SK-N-SH (cell line): ENCODE measurements around the gene LHPP. TPM values are rescaled to one million over a fixed set of nuclear protein-coding genes. Genes with fewer than 3 reads are reported as not detected.

Source experiments
- CTCF ChIA-PET: fragments of 300-600, 350-600 bp; formaldehyde crosslinking; extraction: SDS; loops from one replicate; lab custom pipeline; 2021; lab: Yijun Ruan, JAX
- POLR2A ChIA-PET: fragments of 350-600 bp; sonication (Branson Sonifier 250); formaldehyde crosslinking; extraction: SDS; loops from one replicate; lab custom pipeline; 2020; ENCODE audit warnings: antibody characterized with exemption, inconsistent platforms; lab: Yijun Ruan, JAX
- DNase-seq: peaks from one replicate; pipeline ENCODE4 v3.0.0; 2012
- H2AFZ ChIP-seq: fragments of 200-600 bp; sonication (generic); 2 replicates; pipeline ENCODE4 v1.8.1; 2016; ENCODE audit warnings: antibody characterized with exemption, mild to moderate bottlenecking, low read depth
- H3F3A ChIP-seq: fragments of 200-600 bp; sonication (generic); replicated peaks from 2 replicates; pipeline ENCODE3; 2016; ENCODE audit warnings: antibody characterized with exemption, mild to moderate bottlenecking; ENCODE audit not compliant: insufficient read depth
- H3K27ac ChIP-seq, 2 experiments: fragments of 200-500 bp in 1 of 2; fragments of 200-600 bp in 1 of 2; sonication (Bioruptor generic) in 1 of 2; sonication (generic), shearing (Covaris generic) in 1 of 2; 2 replicates each; pipeline versions ENCODE4 v1.5.1 to v1.6.1; 2014 to 2016; ENCODE audit warnings: low read depth in 2 of 2, inconsistent platforms in 1 of 2, low read length in 1 of 2, mild to moderate bottlenecking in 1 of 2, mixed read lengths in 1 of 2
- H3K27me3 ChIP-seq: fragments of 200-600 bp; sonication (generic), shearing (Covaris generic); 2 replicates; pipeline ENCODE4 v1.6.1; 2016; ENCODE audit warnings: mixed run types; ENCODE audit not compliant: insufficient read depth
- H3K36me3 ChIP-seq, 2 experiments: fragments of 200-500 bp in 1 of 2; fragments of 200-600 bp in 1 of 2; sonication (Bioruptor generic) in 1 of 2; sonication (generic) in 1 of 2; replicated peaks in 1 of 2; 2 replicates each; pipeline versions ENCODE3 to v1.5.1; 2014 to 2016; ENCODE audit warnings: low read length in 1 of 2, mild to moderate bottlenecking in 1 of 2; ENCODE audit not compliant: insufficient read depth in 2 of 2, control insufficient read depth in 1 of 2
- H3K4me1 ChIP-seq, 2 experiments: fragments of 200-500 bp in 1 of 2; fragments of 200-600 bp in 1 of 2; sonication (Bioruptor generic) in 1 of 2; sonication (generic), shearing (Covaris generic) in 1 of 2; 2 replicates each; pipeline versions ENCODE4 v1.5.1 to v1.6.1; 2014 to 2016; ENCODE audit warnings: low read depth in 1 of 2, low read length in 1 of 2, mixed run types in 1 of 2; ENCODE audit not compliant: insufficient read depth in 2 of 2, control insufficient read depth in 1 of 2
- H3K4me2 ChIP-seq: fragments of 200-600 bp; sonication (generic), shearing (Covaris generic); 2 replicates; pipeline ENCODE4 v1.6.1; 2017; ENCODE audit warnings: mixed run types
- H3K4me3 ChIP-seq, 2 experiments: fragments of 200-500 bp in 1 of 2; fragments of 200-600 bp in 1 of 2; sonication (Bioruptor generic) in 1 of 2; sonication (generic), shearing (Covaris generic) in 1 of 2; 2 replicates each; pipeline versions ENCODE4 v1.5.1 to v1.8.1; 2014 to 2016; ENCODE audit warnings: low read depth in 2 of 2, inconsistent platforms in 1 of 2, low read length in 1 of 2, mild to moderate bottlenecking in 1 of 2, mixed read lengths in 1 of 2, moderate library complexity in 1 of 2
- H3K79me2 ChIP-seq: fragments of 200-600 bp; sonication (generic); 2 replicates; pipeline ENCODE4 v1.8.1; 2017; ENCODE audit warnings: mild to moderate bottlenecking; ENCODE audit not compliant: insufficient read depth
- H3K9ac ChIP-seq: fragments of 200-600 bp; sonication (generic); 2 replicates; pipeline ENCODE4 v1.6.1; 2017; ENCODE audit warnings: mixed run types
- H3K9me2 ChIP-seq: fragments of 200-600 bp; sonication (generic); 2 replicates; pipeline ENCODE4 v1.6.1; 2017; ENCODE audit warnings: mixed run types
- H3K9me3 ChIP-seq: fragments of 200-600 bp; sonication (generic); 2 replicates; pipeline ENCODE4 v1.6.1; 2017; ENCODE audit warnings: mixed run types, mild to moderate bottlenecking, moderate library complexity
- H4K20me1 ChIP-seq: fragments of 200-600 bp; sonication (generic); 2 replicates; pipeline ENCODE4 v1.6.1; 2017; ENCODE audit warnings: mild to moderate bottlenecking, mixed run types; ENCODE audit not compliant: insufficient read depth
- FOSL2 ChIP-seq: IDR thresholded peaks from 2 replicates; pipeline ENCODE4 v1.4.0; 2012; ENCODE audit warnings: low read depth, mild to moderate bottlenecking, moderate library complexity, borderline replicate concordance
- GATA2 ChIP-seq: sonication (generic); formaldehyde crosslinking; IDR thresholded peaks from 2 replicates; pipeline ENCODE4 v1.5.0; 2020; ENCODE audit warnings: mild to moderate bottlenecking, missing genetic modification reagents
- MEF2A ChIP-seq: IDR thresholded peaks from 2 replicates; pipeline ENCODE4 v1.4.0; 2012; ENCODE audit warnings: low read depth, borderline replicate concordance
- NFIC ChIP-seq: IDR thresholded peaks from 2 replicates; pipeline ENCODE4 v1.4.0; 2012; ENCODE audit warnings: borderline replicate concordance
- NRF1 ChIP-seq: IDR thresholded peaks from 2 replicates; pipeline ENCODE4 v1.6.1; 2012; ENCODE audit warnings: low read depth, mild to moderate bottlenecking, low read length
- RFX5 ChIP-seq: IDR thresholded peaks from 2 replicates; pipeline ENCODE4 v1.6.1; 2012; ENCODE audit warnings: mild to moderate bottlenecking, improper control_type of control experiment, low read length
- WGBS: methylation state at CpG from one replicate; pipeline ENCODE4 v1.1.6; 2017; ENCODE audit warnings: low lambda C conversion rate; 5-methylcytosine and 5-hydroxymethylcytosine counted together
- polyA plus RNA-seq, 3 experiments: library from polyadenylated mRNA; depleted of rRNA; stranded (reverse); fragments of >200 nt; gene quantifications; 2 replicates each; pipeline ENCODE4 v1.2.3, GENCODE V29; 2012
- TF ChIP-seq, protein P1 (sequence below): IDR thresholded peaks from 2 replicates; pipeline ENCODE4 v1.4.0; 2012; ENCODE audit warnings: low read depth, borderline replicate concordance
- TF ChIP-seq, protein P2 (sequence below): fragments of 150-350 bp; IDR thresholded peaks from 2 replicates; pipeline ENCODE4 v1.6.1; 2017; ENCODE audit warnings: antibody characterized with exemption, low read length, low read depth, borderline replicate concordance

LHPP gene
- polyA plus RNA-seq, 1 of the 3 experiments (the other 2 are of a cell fraction): 29.8 TPM

GRCh38 chr10:124601431-124602120 is 140.0 kb downstream of the LHPP start:
- no peak overlapping the region for H3K9ac ChIP-seq
- no peak for DNase-seq
- no peaks in the 10 kb centered on the region for H3F3A ChIP-seq
- no peaks in the 10 kb centered on the region for H3K27me3 ChIP-seq
- no peak overlapping the region for H3K4me2 ChIP-seq
- no peak overlapping the region for H2AFZ ChIP-seq
- H3K4me1 ChIP-seq: peaks cover 0 to 13% of the 10 kb centered on the region in 2 experiments; a peak in 1 of 4 replicates
- H3K9me3 ChIP-seq: no peaks in the 10 kb centered on the region
- CTCF ChIA-PET: no interaction called here
- no peaks in the 10 kb centered on the region for H3K79me2 ChIP-seq
- H3K4me3 ChIP-seq: no peak overlapping the region
- no peaks in the 10 kb centered on the region for H4K20me1 ChIP-seq
- POLR2A ChIA-PET: no interaction called here
- H3K27ac ChIP-seq: no peak overlapping the region
- no peak for TF ChIP-seq NFIC
- TF ChIP-seq, protein P1, sequence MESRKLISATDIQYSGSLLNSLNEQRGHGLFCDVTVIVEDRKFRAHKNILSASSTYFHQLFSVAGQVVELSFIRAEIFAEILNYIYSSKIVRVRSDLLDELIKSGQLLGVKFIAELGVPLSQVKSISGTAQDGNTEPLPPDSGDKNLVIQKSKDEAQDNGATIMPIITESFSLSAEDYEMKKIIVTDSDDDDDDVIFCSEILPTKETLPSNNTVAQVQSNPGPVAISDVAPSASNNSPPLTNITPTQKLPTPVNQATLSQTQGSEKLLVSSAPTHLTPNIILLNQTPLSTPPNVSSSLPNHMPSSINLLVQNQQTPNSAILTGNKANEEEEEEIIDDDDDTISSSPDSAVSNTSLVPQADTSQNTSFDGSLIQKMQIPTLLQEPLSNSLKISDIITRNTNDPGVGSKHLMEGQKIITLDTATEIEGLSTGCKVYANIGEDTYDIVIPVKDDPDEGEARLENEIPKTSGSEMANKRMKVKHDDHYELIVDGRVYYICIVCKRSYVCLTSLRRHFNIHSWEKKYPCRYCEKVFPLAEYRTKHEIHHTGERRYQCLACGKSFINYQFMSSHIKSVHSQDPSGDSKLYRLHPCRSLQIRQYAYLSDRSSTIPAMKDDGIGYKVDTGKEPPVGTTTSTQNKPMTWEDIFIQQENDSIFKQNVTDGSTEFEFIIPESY: no peak
- TF ChIP-seq GATA2 (CRISPR knock-in tag): no peak
- TF ChIP-seq RFX5: no peak
- TF ChIP-seq MEF2A: no peak
- TF ChIP-seq, all 33 proteins: peak for 0
- Histone ChIP-seq H3K36me3 (no peaks in the 10 kb centered on the region), H3K9me2 (no peaks in the 10 kb centered on the region)
- 66% methylated on average over 9 of the region's 29 CpGs for WGBS

DNA sequence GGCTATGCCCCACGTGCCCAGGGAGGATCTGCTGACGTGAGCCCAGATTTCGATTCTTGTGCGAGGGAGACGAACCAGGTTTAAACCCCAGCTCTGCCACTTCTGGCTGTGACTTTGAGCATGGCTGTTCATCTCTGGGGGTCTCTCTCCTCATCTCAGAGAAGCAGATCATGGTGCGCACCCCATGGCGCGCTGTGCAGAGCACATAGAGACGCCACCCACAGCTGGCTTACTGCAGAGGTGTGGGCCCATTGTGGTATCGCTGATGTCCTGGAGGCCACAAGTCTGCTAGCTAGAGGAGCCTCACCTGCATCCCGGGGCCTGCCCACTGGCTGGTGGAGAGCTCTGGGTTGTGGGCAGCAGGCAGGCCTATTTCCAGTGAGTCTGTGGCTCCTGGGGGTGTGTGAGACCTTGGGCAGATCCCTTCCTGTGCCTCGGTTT is 140.5 kb downstream of the LHPP start:
- H3K27me3 ChIP-seq: no peaks in the 10 kb centered on the region
- ChIA-PET CTCF (interaction anchor here (0.7 to 3.6 kb wide), 3 partner anchors 12 to 140 kb away, joined by 3 to 15 read pairs (median 3); no protein-coding TSS in a partner anchor), POLR2A (no interaction called here)
- no peaks in the 10 kb centered on the region for H3K36me3 ChIP-seq
- H2AFZ ChIP-seq: no peak overlapping the region
- H3K4me2 ChIP-seq: no peak overlapping the region
- H3K4me3 ChIP-seq: no peak overlapping the region
- DNase-seq: no peak
- no CpG with 5 or more reads among the region's 12 CpGs for WGBS
- TF ChIP-seq FOSL2 (no peak), NRF1 (no peak)
- TF ChIP-seq, protein P2, sequence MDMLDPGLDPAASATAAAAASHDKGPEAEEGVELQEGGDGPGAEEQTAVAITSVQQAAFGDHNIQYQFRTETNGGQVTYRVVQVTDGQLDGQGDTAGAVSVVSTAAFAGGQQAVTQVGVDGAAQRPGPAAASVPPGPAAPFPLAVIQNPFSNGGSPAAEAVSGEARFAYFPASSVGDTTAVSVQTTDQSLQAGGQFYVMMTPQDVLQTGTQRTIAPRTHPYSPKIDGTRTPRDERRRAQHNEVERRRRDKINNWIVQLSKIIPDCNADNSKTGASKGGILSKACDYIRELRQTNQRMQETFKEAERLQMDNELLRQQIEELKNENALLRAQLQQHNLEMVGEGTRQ: no peak
- H3F3A ChIP-seq: no peaks in the 10 kb centered on the region
- no peaks in the 10 kb centered on the region for H3K9me3 ChIP-seq
- H4K20me1 ChIP-seq: no peaks in the 10 kb centered on the region
- H3K79me2 ChIP-seq: no peaks in the 10 kb centered on the region
- no peak overlapping the region for H3K27ac ChIP-seq
- no peak overlapping the region for H3K9ac ChIP-seq
- H3K9me2 ChIP-seq: no peaks in the 10 kb centered on the region
- H3K4me1 ChIP-seq: peaks cover 0 to 13% of the 10 kb centered on the region in 2 experiments; a peak in 1 of 4 replicates
